Heart left ventricle (tissue), 16 donors: Measurements from ENCODE around the gene ACTG2. TPM values are rescaled to one million over a fixed set of nuclear protein-coding genes. Genes with fewer than 3 reads are reported as not detected.
A peak's percentile ranks its signal among the peaks of the same experiment; 100 is the strongest.

ENCODE experiments used
- ATAC-seq, 4 donors: fragments of 200-7000 bp; cut with Tn5 transposase; one replicate each; pipeline ENCODE4 v1.9.1; 2020 to 2022; ENCODE audit warnings: moderate library complexity in 4 of 4, mild to moderate bottlenecking in 3 of 4, moderate number of reproducible peaks in 1 of 4
- DNase-seq, 5 donors: peaks; one replicate each; pipeline ENCODE4 v3.0.0-alpha.2; 2020
- H3K27ac ChIP-seq, 12 donors: fragments of 200-600 bp; sonication (generic) in 4 of 12; one replicate each; pipeline versions ENCODE4 v1.5.0 to v1.8.0; 2016 to 2022; ENCODE audit warnings: mild to moderate bottlenecking in 2 of 12
- H3K27me3 ChIP-seq, 9 donors: fragments of 200-600 bp; sonication (generic) in 2 of 9; one replicate each; pipeline versions ENCODE4 v1.5.1 to v1.8.0; 2016 to 2022; ENCODE audit warnings: mild to moderate bottlenecking in 3 of 9
- H3K36me3 ChIP-seq, 9 donors: fragments of 200-600 bp; sonication (generic) in 2 of 9; one replicate each; pipeline versions ENCODE4 v1.5.0 to v1.8.0; 2018 to 2022; ENCODE audit warnings: mild to moderate bottlenecking in 2 of 9
- H3K4me1 ChIP-seq, 12 donors: fragments of 200-600 bp; sonication (generic) in 4 of 12; one replicate each; pipeline versions ENCODE4 v1.5.0 to v1.8.0; 2016 to 2022; ENCODE audit warnings: mild to moderate bottlenecking in 3 of 12
- H3K4me3 ChIP-seq, 12 donors: fragments of 200-600 bp; sonication (generic) in 4 of 12; one replicate each; pipeline versions ENCODE4 v1.5.0 to v1.8.0; 2017 to 2022; ENCODE audit warnings: mild to moderate bottlenecking in 9 of 12, moderate library complexity in 4 of 12
- H3K9me3 ChIP-seq, 12 donors: fragments of 200-600 bp; sonication (generic) in 4 of 12; one replicate each; pipeline versions ENCODE4 v1.5.0 to v1.8.0; 2016 to 2022; ENCODE audit warnings: mild to moderate bottlenecking in 1 of 12
- CTCF ChIP-seq, 12 donors: fragments of 200-600 bp; sonication (generic) in 4 of 12; IDR thresholded peaks; one replicate each; pipeline versions ENCODE4 v1.5.0 to v1.8.0; 2018 to 2022; ENCODE audit warnings: antibody characterized with exemption in 12 of 12, mild to moderate bottlenecking in 5 of 12
- POLR2A ChIP-seq, 2 donors: fragments of 450-650 bp; IDR thresholded peaks; one replicate each; pipeline ENCODE4 v1.6.1; 2017; ENCODE audit warnings: antibody characterized with exemption in 2 of 2, mild to moderate bottlenecking in 2 of 2, moderate library complexity in 2 of 2
- WGBS, 4 donors: extraction: QIAGEN DNeasy Blood & Tissue Kit in 2 of 4; methylation state at CpG; one replicate each; pipeline versions ENCODE4 v1.1.5 to v1.1.7; 2013 to 2018; 5-methylcytosine and 5-hydroxymethylcytosine counted together
- intact Hi-C, 10 donors: fragments of 100-400 bp; cut with DNase I; formaldehyde crosslinking; loops; one replicate each; pipeline versions ENCODE4 v1.11.1 to v1.14.2; 2022
- polyA plus RNA-seq, 2 donors: library from polyadenylated mRNA; stranded (reverse); fragments of 200-250 nt; gene quantifications; one replicate each; pipeline ENCODE4 v1.2.3, GENCODE V29; 2013
- total RNA-seq, 9 donors: library from RNA; depleted of rRNA in 2 of 9; stranded (reverse); fragments of >200 nt in 2 of 9; fragmentation: NEBNext Ultra II Directional in 3 of 9; extraction: Animal tissue kit (Norgen Biotek cat#: 25700) in 3 of 9; gene quantifications; one replicate each; pipeline versions ENCODE4 v1.1.0 to v1.2.4, GENCODE V29; 2016 to 2023
- donor health status: ischemic (EF 13 %, LVEDD 7.1; RV severe dilation, severe dysfunction).
- donor health status: healthy with polysubstance abuse.
- donor health status: DM: no; HTN: yes; CAD: no.
- donor health status: DM: no; HTN: no; CAD: no.
- donor health status: ischemic (EF 25% LVEDD 6.9; RV normal size, moderate dysfunction).
- donor health status: ischemic (EF 25% LVEDD 5.7; RV mildly dilated, moderate dysfunction).
- donor health status: healthy.
- donor health status: DM: yes; HTN: yes; CAD: no.
- donor health status: ischemic (EF 35%, LVEDD 5.7; RV mildly dilated, moderate dysfunction).
- donor health status: nonischemic (EF 11% LVEDD 7.7; RV severe dilation, severe dysfunction).
- donor health status: DM: yes; HTN: yes; CAD: no.
- donor health status: PGD.
- donor health status: ischemic (EF 29% LVEDD 5.4; RV normal size, mild dysfunction).
- donor health status: nonischemic (EF 23%, LVEDD 6.1; RV moderate dilation, normal function).

Gene ACTG2
- total and polyA plus RNA-seq, 11 donors, result 1.3 to 10.5 (median 3.8) TPM

- Histone ChIP-seq H3K4me1 (peaks cover 0 to 12% (median 0%) of the 10 kb centered on the region in 12 donors), H3K4me3 (no peak overlapping the region), H3K27me3 (peaks cover 0 to 6% (median 0%) of the 10 kb centered on the region in 9 donors), H3K36me3 (no peaks in the 10 kb centered on the region), H3K27ac (peak overlapping the region in 1 of 12 donors; percentile 91), H3K9me3 (no peaks in the 10 kb centered on the region)
- TF ChIP-seq POLR2A (IDR thresholded peaks at IDR 0.05), result no peak
- TF ChIP-seq CTCF (IDR thresholded peaks at IDR 0.05), result no peak
- ATAC-seq (no peak), DNase-seq (no peak)
- intact Hi-C loops, result no loop called here
- 89 to 92% (median 91%) methylated on average over 9 of the region's 9 CpGs for WGBS, 4 donors
Observed at GRCh38 chr2:73893764-73894474, 1.1 kb downstream of the ACTG2 start.

GRCh38 chr2:73894475-73894850, 1.7 kb downstream of the ACTG2 start:
- no peak overlapping the region for H3K4me3 ChIP-seq
- H3K27ac ChIP-seq, result peak overlapping the region in 1 of 12 donors; percentile 91
- peaks cover 0 to 12% (median 0%) of the 10 kb centered on the region in 12 donors for H3K4me1 ChIP-seq
- WGBS, 4 donors, result 84 to 93% (median 91%) methylated on average over 2 of the region's 2 CpGs
- no peak for DNase-seq
- no peak for ATAC-seq
- no peaks in the 10 kb centered on the region for H3K9me3 ChIP-seq
- TF ChIP-seq CTCF (IDR thresholded peaks at IDR 0.05) (no peak), POLR2A (IDR thresholded peaks at IDR 0.05) (no peak)
- no peaks in the 10 kb centered on the region for H3K36me3 ChIP-seq
- peaks cover 0 to 3% (median 0%) of the 10 kb centered on the region in 9 donors for H3K27me3 ChIP-seq
- intact Hi-C loops, result no loop called here

- WGBS, 4 donors, result 78 to 87% (median 83%) methylated on average over 6 of the region's 6 CpGs
- no peak overlapping the region for H3K4me3 ChIP-seq
- H3K36me3 ChIP-seq, result no peaks in the 10 kb centered on the region
- H3K4me1 ChIP-seq, result peaks cover 0 to 12% (median 0%) of the 10 kb centered on the region in 12 donors
- no peak for ATAC-seq
- peak overlapping the region in 1 of 12 donors; percentile 91 for H3K27ac ChIP-seq
- DNase-seq, result no peak
- intact Hi-C loops, result no loop called here
- no peaks in the 10 kb centered on the region for H3K9me3 ChIP-seq
- no peaks in the 10 kb centered on the region for H3K27me3 ChIP-seq
- TF ChIP-seq CTCF (IDR thresholded peaks at IDR 0.05), result no peak
- no peak for TF ChIP-seq POLR2A (IDR thresholded peaks at IDR 0.05)
Observed at GRCh38 chr2:73894877-73895276, 2.1 kb downstream of the ACTG2 start.

GRCh38 chr2:73895473-73895872, 2.7 kb downstream of the ACTG2 start:
- Histone ChIP-seq H3K4me1 (peaks cover 0 to 12% (median 0%) of the 10 kb centered on the region in 12 donors), H3K4me3 (no peak overlapping the region), H3K36me3 (no peaks in the 10 kb centered on the region), H3K9me3 (no peaks in the 10 kb centered on the region), H3K27me3 (no peaks in the 10 kb centered on the region), H3K27ac (peak overlapping the region in 1 of 12 donors; percentile 91)
- intact Hi-C loops, result no loop called here
- WGBS, 4 donors, result 68 to 79% (median 77%) methylated on average over 9 of the region's 9 CpGs
- ATAC-seq (no peak), DNase-seq (no peak)
- TF ChIP-seq CTCF (IDR thresholded peaks at IDR 0.05) (no peak), POLR2A (IDR thresholded peaks at IDR 0.05) (no peak)
